B cell (primary cell): ENCODE data around the gene MEGF8. TPM values are rescaled to one million over a fixed set of nuclear protein-coding genes. Genes with fewer than 3 reads are reported as not detected.

Experiments used
- ATAC-seq: fragments of 200-7000 bp; cut with Tn5 transposase; one replicate; pipeline ENCODE4 v1.10.0; 2021; ENCODE audit warnings: low read depth, mild to moderate bottlenecking, moderate number of reproducible peaks, moderate library complexity
- CTCF ChIA-PET: fragments of 350-600 bp; sonication (Branson Sonifier 250); formaldehyde crosslinking; loops from one replicate; lab custom pipeline; 2021; ENCODE audit warnings: antibody characterized with exemption, inconsistent platforms; lab: Charles Lee
- POLR2A ChIA-PET: fragments of 350-600 bp; sonication (Branson Sonifier 250); formaldehyde crosslinking; loops from one replicate; lab custom pipeline; 2021; ENCODE audit warnings: antibody characterized with exemption; lab: Charles Lee
- DNase-seq: peaks from one replicate; pipeline ENCODE4 v3.0.0; 2013
- H2AFZ ChIP-seq: 2 replicates; pipeline ENCODE4 v1.6.1; 2012; ENCODE audit warnings: mild to moderate bottlenecking, low read depth, low read length; ENCODE audit not compliant: insufficient read depth, poor library complexity, severe bottlenecking
- H3K27ac ChIP-seq, 2 donors: 1 replicate in 1 of 2; 2 replicates in 1 of 2; pipeline ENCODE4 v1.5.1; 2012 to 2013; ENCODE audit warnings: low read length in 2 of 2, mild to moderate bottlenecking in 2 of 2, moderate library complexity in 1 of 2
- H3K27me3 ChIP-seq, 4 experiments: fragments of 200-600 bp in 1 of 4; sonication (generic) in 1 of 4; replicated peaks in 1 of 4; 1 replicate in 2 of 4; 2 replicates in 2 of 4; pipeline versions ENCODE4 v1.6.1 to v1.7.0; 2013 to 2016; ENCODE audit warnings: low read length in 3 of 4, mild to moderate bottlenecking in 2 of 4, mixed read lengths in 1 of 4, moderate library complexity in 1 of 4; ENCODE audit not compliant: insufficient read depth in 4 of 4, control insufficient read depth in 3 of 4; ENCODE audit errors: control extremely low read depth in 1 of 4
- H3K36me3 ChIP-seq, 2 experiments: replicated peaks in 1 of 2; 1 replicate in 1 of 2; 2 replicates in 1 of 2; pipeline versions ENCODE4 v1.6.1 to v1.7.1; 2013; ENCODE audit warnings: low read length in 1 of 2; ENCODE audit not compliant: insufficient read depth in 2 of 2, control insufficient read depth in 1 of 2; ENCODE audit errors: control extremely low read depth in 1 of 2, extremely low read depth in 1 of 2
- H3K4me1 ChIP-seq, 2 donors: fragments of 200-600 bp in 1 of 2; sonication (generic) in 1 of 2; 1 replicate in 1 of 2; 2 replicates in 1 of 2; pipeline versions ENCODE4 v1.5.1 to v1.6.1; 2013 to 2017; ENCODE audit warnings: low read length in 2 of 2; ENCODE audit not compliant: control insufficient read depth in 2 of 2, insufficient read depth in 2 of 2
- H3K4me2 ChIP-seq: replicated peaks from 2 replicates; pipeline ENCODE3; 2012; ENCODE audit warnings: mild to moderate bottlenecking, low read depth, low read length; ENCODE audit not compliant: poor library complexity, severe bottlenecking
- H3K4me3 ChIP-seq, 5 experiments: fragments of 200-600 bp in 1 of 5; sonication (generic) in 1 of 5; 1 replicate in 3 of 5; 2 replicates in 2 of 5; pipeline versions ENCODE4 v1.5.1 to v1.7.0; 2011 to 2016; ENCODE audit warnings: low read length in 4 of 5, mild to moderate bottlenecking in 4 of 5, low read depth in 2 of 5, control low read depth in 1 of 5, moderate library complexity in 1 of 5; ENCODE audit not compliant: insufficient read depth in 1 of 5; ENCODE audit errors: control extremely low read depth in 1 of 5, extremely low read depth in 1 of 5
- H3K79me2 ChIP-seq: fragments of 200-600 bp; sonication (generic); one replicate; pipeline ENCODE4 v1.6.0; 2016; ENCODE audit warnings: low read length; ENCODE audit not compliant: control insufficient read depth, insufficient read depth
- H3K9ac ChIP-seq: fragments of 200-600 bp; sonication (generic); 2 replicates; pipeline ENCODE4 v1.6.1; 2017; ENCODE audit warnings: mild to moderate bottlenecking, low read length, moderate library complexity
- H3K9me3 ChIP-seq, 3 donors: one replicate each; pipeline versions ENCODE4 v1.6.1 to v1.7.1; 2013; ENCODE audit warnings: low read length in 2 of 3; ENCODE audit not compliant: control insufficient read depth in 2 of 3, insufficient read depth in 1 of 3; ENCODE audit errors: control extremely low read depth in 1 of 3
- H4K20me1 ChIP-seq: 2 replicates; pipeline ENCODE4 v1.6.0; 2012; ENCODE audit warnings: mild to moderate bottlenecking, low read length; ENCODE audit not compliant: insufficient read depth, control insufficient read depth, poor library complexity, severe bottlenecking
- H3K27ac Mint-ChIP-seq: one replicate; pipeline ENCODE4 v1.8.0; 2021; ENCODE audit warnings: mixed read lengths
- H3K27me3 Mint-ChIP-seq: one replicate; pipeline ENCODE4 v1.8.0; 2021; ENCODE audit warnings: mixed read lengths
- H3K4me1 Mint-ChIP-seq: one replicate; pipeline ENCODE4 v1.8.0; 2021; ENCODE audit warnings: mixed read lengths
- H3K4me3 Mint-ChIP-seq: one replicate; pipeline ENCODE4 v1.8.0; 2021; ENCODE audit warnings: mixed read lengths
- H3K9me3 Mint-ChIP-seq: one replicate; pipeline ENCODE4 v1.8.0; 2022; ENCODE audit warnings: mixed read lengths; ENCODE audit not compliant: insufficient read depth
- EZH2 ChIP-seq: IDR thresholded peaks from 2 replicates; pipeline ENCODE4 v1.6.1; 2012; ENCODE audit warnings: borderline replicate concordance, low read depth, mild to moderate bottlenecking, moderate library complexity, low read length; ENCODE audit not compliant: insufficient read depth, poor library complexity, severe bottlenecking
- WGBS: methylation state at CpG from one replicate; pipeline ENCODE4 v1.1.5; 2013; ENCODE audit warnings: missing lambda C conversion rate; ENCODE audit not compliant: insufficient coverage; 5-methylcytosine and 5-hydroxymethylcytosine counted together
- intact Hi-C: fragments of 100-400 bp; cut with micrococcal nuclease; formaldehyde crosslinking; loops from one replicate; pipeline ENCODE4 v1.10.0; 2022
- polyA plus RNA-seq: library from polyadenylated mRNA; depleted of rRNA; stranded (reverse); fragments of >200 nt; gene quantifications from 2 replicates; pipeline ENCODE4 v1.2.3, GENCODE V29; 2012
- total RNA-seq, 2 donors: library from RNA; stranded (reverse); fragments of 120-200 nt in 1 of 2; gene quantifications; 1 replicate in 1 of 2; 2 replicates in 1 of 2; pipeline versions ENCODE4 v1.2.3 to v1.2.4, GENCODE V29; 2013 to 2022
- TF ChIP-seq, protein P1 (sequence below): fragments of 200-600 bp; IDR thresholded peaks from one replicate; pipeline ENCODE4 v1.8.0; 2022; ENCODE audit warnings: antibody characterized with exemption, mild to moderate bottlenecking

MEGF8 gene
- total and polyA plus RNA-seq, 2 donors (not counting 1 experiment from before 2014, with no cell fraction given) = 8.2 to 26.5 TPM

DNA sequence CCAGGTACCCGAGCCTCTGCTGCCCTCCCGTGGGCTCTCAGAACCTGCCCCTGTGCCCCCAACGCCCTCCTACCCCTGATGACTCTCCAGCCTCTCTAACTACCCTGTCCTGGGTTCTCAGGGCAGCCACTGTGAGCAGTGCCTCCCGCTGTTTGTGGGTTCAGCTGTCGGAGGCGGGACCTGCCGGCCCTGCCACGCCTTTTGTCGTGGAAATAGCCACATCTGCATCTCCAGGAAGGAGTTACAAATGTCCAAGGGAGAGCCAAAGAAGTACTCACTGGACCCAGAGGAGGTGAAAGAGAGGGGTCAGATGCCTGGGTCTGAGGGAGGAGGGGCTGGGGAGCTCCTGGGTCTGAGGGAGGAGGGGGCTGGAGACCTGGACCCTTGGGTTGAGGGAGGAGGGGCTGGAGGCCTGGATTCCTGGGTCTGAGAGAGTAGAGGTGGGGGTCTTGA, 44.7 kb downstream of the MEGF8 start:
- 87% methylated on average over 9 of the region's 9 CpGs for WGBS
- H3K9ac ChIP-seq = peak overlapping the region; percentile 29
- peaks cover 0 to under 1% of the 10 kb centered on the region in 2 experiments for H3K36me3 ChIP-seq
- ChIA-PET POLR2A (interaction anchor here (0.7 kb wide), 1 partner anchor 53 kb away, joined by 3 read pairs; no protein-coding TSS in a partner anchor), CTCF (interaction anchor here (1.7 kb wide), 1 partner anchor 40 kb away, joined by 4 read pairs; no protein-coding TSS in a partner anchor)
- intact Hi-C loops = no loop called here
- H3K9me3 ChIP-seq = no peaks in the 10 kb centered on the region
- Mint-ChIP-seq H3K9me3 (no peaks in the 10 kb centered on the region), H3K4me3 (no peak overlapping the region), H3K4me1 (peaks cover 36% of the 10 kb centered on the region), H3K27ac (peak overlapping the region; percentile 46), H3K27me3 (no peaks in the 10 kb centered on the region)
- DNase-seq (no peak), ATAC-seq (no peak)
- H4K20me1 ChIP-seq = no peaks in the 10 kb centered on the region
- no peaks in the 10 kb centered on the region for H3K27me3 ChIP-seq
- H3K4me3 ChIP-seq = no peak overlapping the region
- peaks cover 13% of the 10 kb centered on the region for H3K79me2 ChIP-seq
- H3K4me2 ChIP-seq = peak overlapping the region; percentile 47
- H3K27ac ChIP-seq = no peak overlapping the region
- TF ChIP-seq EZH2 = no peak
- TF ChIP-seq, protein P1, sequence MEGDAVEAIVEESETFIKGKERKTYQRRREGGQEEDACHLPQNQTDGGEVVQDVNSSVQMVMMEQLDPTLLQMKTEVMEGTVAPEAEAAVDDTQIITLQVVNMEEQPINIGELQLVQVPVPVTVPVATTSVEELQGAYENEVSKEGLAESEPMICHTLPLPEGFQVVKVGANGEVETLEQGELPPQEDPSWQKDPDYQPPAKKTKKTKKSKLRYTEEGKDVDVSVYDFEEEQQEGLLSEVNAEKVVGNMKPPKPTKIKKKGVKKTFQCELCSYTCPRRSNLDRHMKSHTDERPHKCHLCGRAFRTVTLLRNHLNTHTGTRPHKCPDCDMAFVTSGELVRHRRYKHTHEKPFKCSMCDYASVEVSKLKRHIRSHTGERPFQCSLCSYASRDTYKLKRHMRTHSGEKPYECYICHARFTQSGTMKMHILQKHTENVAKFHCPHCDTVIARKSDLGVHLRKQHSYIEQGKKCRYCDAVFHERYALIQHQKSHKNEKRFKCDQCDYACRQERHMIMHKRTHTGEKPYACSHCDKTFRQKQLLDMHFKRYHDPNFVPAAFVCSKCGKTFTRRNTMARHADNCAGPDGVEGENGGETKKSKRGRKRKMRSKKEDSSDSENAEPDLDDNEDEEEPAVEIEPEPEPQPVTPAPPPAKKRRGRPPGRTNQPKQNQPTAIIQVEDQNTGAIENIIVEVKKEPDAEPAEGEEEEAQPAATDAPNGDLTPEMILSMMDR = no peak
- no peak overlapping the region for H2AFZ ChIP-seq
- peaks cover 29 to 43% of the 10 kb centered on the region in 2 donors for H3K4me1 ChIP-seq

GRCh38 chr19:42370626-42371175, 45.3 kb downstream of the MEGF8 start:
- peak overlapping the region; percentile 59 for H3K27ac Mint-ChIP-seq
- Histone ChIP-seq H3K79me2 (peaks cover 13% of the 10 kb centered on the region), H4K20me1 (no peaks in the 10 kb centered on the region), H3K27me3 (no peaks in the 10 kb centered on the region), H3K4me1 (peaks cover 24 to 37% of the 10 kb centered on the region in 2 donors), H3K4me2 (peak overlapping the region; percentile 47), H3K9me3 (no peaks in the 10 kb centered on the region), H3K9ac (peak overlapping the region; percentile 29), H2AFZ (no peak overlapping the region), H3K4me3 (no peak overlapping the region), H3K27ac (no peak overlapping the region), H3K36me3 (peaks cover 0 to 2% of the 10 kb centered on the region in 2 experiments)
- DNase-seq (peak; percentile 48), ATAC-seq (peak; percentile 10)
- H3K27me3 Mint-ChIP-seq = no peaks in the 10 kb centered on the region
- CTCF ChIA-PET = interaction anchor here (1.7 kb wide), 1 partner anchor 40 kb away, joined by 4 read pairs; no protein-coding TSS in a partner anchor
- H3K4me3 Mint-ChIP-seq = no peak overlapping the region
- H3K9me3 Mint-ChIP-seq = no peaks in the 10 kb centered on the region
- peaks cover 33% of the 10 kb centered on the region for H3K4me1 Mint-ChIP-seq
- intact Hi-C loops = no loop called here
- POLR2A ChIA-PET = interaction anchor here (0.7 kb wide), 1 partner anchor 53 kb away, joined by 3 read pairs; no protein-coding TSS in a partner anchor
- TF ChIP-seq, protein P1 = no peak
- no peak for TF ChIP-seq EZH2
- WGBS = 67% methylated on average over 3 of the region's 12 CpGs
